Stomach (tissue), 9 donors: Measurements from ENCODE around the gene TINCR. TPM values are rescaled to one million over a fixed set of nuclear protein-coding genes. Genes with fewer than 3 reads are reported as not detected.
"Not testable (repeated sequence)": the region's sequence is repeated elsewhere in the genome, so short reads cannot be mapped to it uniquely, and the experiment has no call there.

Experiments
- DNase-seq, 2 donors: peaks; one replicate each; pipeline versions ENCODE4 v3.0.0 to v3.0.0-alpha.2; 2013 to 2019
- H3K27ac ChIP-seq, 5 donors: fragments of 200-600 bp in 4 of 5; sonication (generic) in 4 of 5; one replicate each; pipeline ENCODE4 v1.5.1; 2013 to 2019; ENCODE audit warnings: mild to moderate bottlenecking in 1 of 5, moderate library complexity in 1 of 5
- H3K27me3 ChIP-seq, 3 donors: fragments of 200-600 bp; sonication (generic); one replicate each; pipeline ENCODE4 v1.5.1; 2017 to 2019; ENCODE audit warnings: mixed run types in 1 of 3
- H3K36me3 ChIP-seq, 4 donors: fragments of 200-600 bp; sonication (generic); 1 replicate in 3 of 4; 2 replicates in 1 of 4; pipeline ENCODE4 v1.5.1; 2016 to 2019
- H3K4me1 ChIP-seq, 4 donors: fragments of 200-600 bp; sonication (generic); one replicate each; pipeline ENCODE4 v1.5.1; 2016 to 2019
- H3K4me3 ChIP-seq, 4 donors: fragments of 200-600 bp; sonication (generic) in 3 of 4; one replicate each; pipeline ENCODE4 v1.5.1; 2016 to 2019; ENCODE audit warnings: mild to moderate bottlenecking in 1 of 4
- H3K9me3 ChIP-seq, 4 donors: fragments of 200-600 bp; sonication (generic); one replicate each; pipeline ENCODE4 v1.5.1; 2016 to 2019
- CTCF ChIP-seq, 7 experiments: fragments of 450-650 bp in 4 of 7; fragments of 200-600 bp in 3 of 7; sonication (generic) in 3 of 7; IDR thresholded peaks; one replicate each; pipeline ENCODE4 v1.5.1; 2016 to 2019; ENCODE audit warnings: antibody characterized with exemption in 7 of 7, control low read depth in 2 of 7, mild to moderate bottlenecking in 1 of 7
- EP300 ChIP-seq: sonication (generic); formaldehyde crosslinking; IDR thresholded peaks from one replicate; pipeline ENCODE4 v1.6.1; 2017; ENCODE audit warnings: antibody characterized with exemption
- POLR2A ChIP-seq, 4 donors: fragments of 450-650 bp; IDR thresholded peaks; one replicate each; pipeline ENCODE4 v1.6.1; 2016; ENCODE audit warnings: antibody characterized with exemption in 4 of 4, control low read depth in 2 of 4, mild to moderate bottlenecking in 1 of 4, moderate library complexity in 1 of 4
- POLR2AphosphoS5 ChIP-seq, 3 donors: sonication (generic); formaldehyde crosslinking; IDR thresholded peaks; one replicate each; pipeline ENCODE4 v1.6.1; 2016; ENCODE audit warnings: antibody characterized with exemption in 3 of 3
- WGBS, 5 donors: extraction: QIAGEN DNeasy Blood & Tissue Kit in 3 of 5; methylation state at CpG; one replicate each; pipeline versions ENCODE4 v1.1.5 to v1.1.7; 2013 to 2018; 5-methylcytosine and 5-hydroxymethylcytosine counted together
- intact Hi-C: fragments of 100-400 bp; cut with DNase I; formaldehyde crosslinking; loops from one replicate; pipeline ENCODE4 v1.15.1; 2023; ENCODE audit warnings: low total_unique reads
- polyA plus RNA-seq, 3 donors: library from polyadenylated mRNA; stranded (reverse); fragments of 200-250 nt; gene quantifications; one replicate each; pipeline ENCODE4 v1.2.3, GENCODE V29; 2013
- total RNA-seq, 5 donors: library from RNA; depleted of rRNA; stranded (reverse); fragments of >200 nt; gene quantifications; one replicate each; pipeline versions ENCODE4 v1.1.0 to v1.2.3, GENCODE V29; 2014 to 2016
- donor health status: healthy with polysubstance abuse.
- donor health status: Bipolar disorder and iron deficiency.
- donor health status: healthy.

TINCR gene
- total and polyA plus RNA-seq, 8 donors = 0.15 to 14.2 (median 0.19) TPM; not detected in 4

GRCh38 chr19:5612891-5613865 is 45.4 kb upstream of the TINCR start:
- intact Hi-C loops = no loop called here
- no peaks in the 10 kb centered on the region for H3K9me3 ChIP-seq
- no peak for TF ChIP-seq POLR2A (IDR thresholded peaks at IDR 0.05)
- TF ChIP-seq CTCF (IDR thresholded peaks at IDR 0.05) = no peak
- no peak for TF ChIP-seq EP300
- no peak for TF ChIP-seq POLR2AphosphoS5 (IDR thresholded peaks at IDR 0.05)
- peaks cover 0 to 7% (median under 1%) of the 10 kb centered on the region in 4 donors for H3K4me1 ChIP-seq
- H3K27ac ChIP-seq = no peak overlapping the region
- WGBS, 5 donors = 92 to 93% (median 93%) methylated on average over 15 of the region's 15 CpGs
- H3K36me3 ChIP-seq = peaks cover 72 to 93% (median 92%) of the 10 kb centered on the region in 4 donors
- H3K27me3 ChIP-seq = no peaks in the 10 kb centered on the region
- H3K4me3 ChIP-seq = no peak overlapping the region
- no peak for DNase-seq

GRCh38 chr19:5609881-5610448 is 42.2 kb upstream of the TINCR start:
- no peaks in the 10 kb centered on the region for H3K4me1 ChIP-seq
- intact Hi-C loops = no loop called here
- H3K27ac ChIP-seq = no peak overlapping the region
- no peaks in the 10 kb centered on the region for H3K27me3 ChIP-seq
- no peak for TF ChIP-seq POLR2AphosphoS5 (IDR thresholded peaks at IDR 0.05)
- TF ChIP-seq CTCF (IDR thresholded peaks at IDR 0.05) = no peak
- TF ChIP-seq EP300 = no peak
- no peak for TF ChIP-seq POLR2A (IDR thresholded peaks at IDR 0.05)
- peaks cover 84 to 93% (median 93%) of the 10 kb centered on the region in 4 donors for H3K36me3 ChIP-seq
- WGBS, 5 donors = 92 to 96% (median 95%) methylated on average over 16 of the region's 16 CpGs
- no peaks in the 10 kb centered on the region for H3K9me3 ChIP-seq
- DNase-seq = no peak
- H3K4me3 ChIP-seq = no peak overlapping the region

GRCh38 chr19:5608766-5609165 is 41.0 kb upstream of the TINCR start:
- H3K27me3 ChIP-seq, H3K27ac ChIP-seq, H3K9me3 ChIP-seq, H3K4me3 ChIP-seq, DNase-seq, intact Hi-C loops, H3K4me1 ChIP-seq: not testable (repeated sequence)
- 92 to 98% (median 95%) methylated on average over 6 to 9 of the region's 9 CpGs for WGBS, 5 donors
- peaks cover 81 to 93% (median 93%) of the 10 kb centered on the region in 4 donors for H3K36me3 ChIP-seq

GRCh38 chr19:5608291-5608690 is 40.5 kb upstream of the TINCR start:
- H3K4me1 ChIP-seq = no peaks in the 10 kb centered on the region
- H3K27ac ChIP-seq = no peak overlapping the region
- 84 to 92% (median 88%) methylated on average over 10 of the region's 10 CpGs for WGBS, 5 donors
- no peaks in the 10 kb centered on the region for H3K27me3 ChIP-seq
- intact Hi-C loops = no loop called here
- no peak overlapping the region for H3K4me3 ChIP-seq
- H3K9me3 ChIP-seq = no peaks in the 10 kb centered on the region
- no peak for TF ChIP-seq POLR2AphosphoS5 (IDR thresholded peaks at IDR 0.05)
- no peak for TF ChIP-seq POLR2A (IDR thresholded peaks at IDR 0.05)
- TF ChIP-seq EP300 = no peak
- no peak for TF ChIP-seq CTCF (IDR thresholded peaks at IDR 0.05)
- DNase-seq = no peak
- H3K36me3 ChIP-seq = peaks cover 81 to 93% (median 93%) of the 10 kb centered on the region in 4 donors
